Erythroblast (primary cell): ENCODE results near the gene LZTR1.
A peak's percentile ranks its signal among the peaks of the same experiment; 100 is the strongest.

Experiments used
- GATA1 ChIP-seq: IDR thresholded peaks from 2 replicates; pipeline ENCODE4 v1.6.1; 2011; ENCODE audit warnings: low read depth, mild to moderate bottlenecking, control low read depth, low read length, moderate library complexity
- POLR2A ChIP-seq: IDR thresholded peaks from 2 replicates; pipeline ENCODE4 v1.6.1; 2011; ENCODE audit warnings: mild to moderate bottlenecking, low read length

- peak; percentile 37 for TF ChIP-seq POLR2A
- no peak for TF ChIP-seq GATA1
These were observed 32.8 kb downstream of the LZTR1 start, which contains the start of gene P2RX6 for GRCh38 chr22:21014726-21015465.
